ENCODE results near the gene SNX30.
"Not testable (repeated sequence)": the region's sequence is repeated elsewhere in the genome, so short reads cannot be mapped to it uniquely, and the experiment has no call there.

SNX30 gene

GRCh38 chr9:112750016-112750763 lies at the start of gene SNX30:
Gene SNX30 (plus strand): TSS chr9:112750760. CDS start chr9:112751002, 242 bp downstream.
- DNase-seq (ENCODE audit: low spot score), result peak; percentile 93

GRCh38 chr9:112703304-112703703 lies 47.3 kb upstream of the SNX30 start:
- DNase-seq (ENCODE audit: low spot score), result no peak

- peak; percentile 55 for DNase-seq (ENCODE audit: low spot score)
These were observed 44.7 kb upstream of the SNX30 start for GRCh38 chr9:112705768-112706427.

GRCh38 chr9:112711050-112711689 lies 39.4 kb upstream of the SNX30 start:
- peak; percentile 77 for DNase-seq (ENCODE audit: low spot score)

- no peak for DNase-seq (ENCODE audit: low spot score)
These were observed 37.9 kb upstream of the SNX30 start for GRCh38 chr9:112712678-112713077.

GRCh38 chr9:112717661-112718331 lies 32.8 kb upstream of the SNX30 start, which contains the start of gene INIP:
Gene INIP (minus strand): TSS chr9:112718117. CDS start chr9:112716485, 1,632 bp downstream.
- peak; percentile 96 for DNase-seq (ENCODE audit: low spot score)

- DNase-seq (ENCODE audit: low spot score), result no peak
These were observed 31.3 kb upstream of the SNX30 start for GRCh38 chr9:112719241-112719691.

- no peak for DNase-seq (ENCODE audit: low spot score)
These were observed 30.9 kb upstream of the SNX30 start for GRCh38 chr9:112719696-112720095.

- no peak for DNase-seq (ENCODE audit: low spot score)
These were observed 30.3 kb upstream of the SNX30 start for GRCh38 chr9:112720113-112720780.

GRCh38 chr9:112722749-112723148 lies 27.8 kb upstream of the SNX30 start:
- DNase-seq (ENCODE audit: low spot score), result not testable (repeated sequence)

GRCh38 chr9:112725961-112726360 lies 24.6 kb upstream of the SNX30 start:
- DNase-seq (ENCODE audit: low spot score), result no peak

GRCh38 chr9:112726428-112726827 lies 24.1 kb upstream of the SNX30 start:
- DNase-seq (ENCODE audit: low spot score), result no peak

GRCh38 chr9:112728401-112728800 lies 22.2 kb upstream of the SNX30 start:
- no peak for DNase-seq (ENCODE audit: low spot score)

GRCh38 chr9:112731971-112732370 lies 18.6 kb upstream of the SNX30 start:
- DNase-seq (ENCODE audit: low spot score), result no peak

GRCh38 chr9:112734892-112735291 lies 15.7 kb upstream of the SNX30 start:
- no peak for DNase-seq (ENCODE audit: low spot score)

GRCh38 chr9:112743216-112743836 lies 7.2 kb upstream of the SNX30 start:
- peak; percentile 46 for DNase-seq (ENCODE audit: low spot score)

GRCh38 chr9:112744177-112744576 lies 6.4 kb upstream of the SNX30 start:
- no peak for DNase-seq (ENCODE audit: low spot score)

GRCh38 chr9:112747094-112747493 lies 3.5 kb upstream of the SNX30 start:
- DNase-seq (ENCODE audit: low spot score), result peak; percentile 99

GRCh38 chr9:112750764-112751055 lies 150 bp downstream of the SNX30 start:
- no peak for DNase-seq (ENCODE audit: low spot score)

- DNase-seq (ENCODE audit: low spot score), result peak; percentile 75
These were observed 666 bp downstream of the SNX30 start for GRCh38 chr9:112751056-112751795.

Data from globus pallidus (tissue), 1 donor.